Stimulated activated naive CD8-positive, alpha-beta T cell treated with anti-CD3 and anti-CD28 coated beads, Interleukin-15, amount 100 ng/mL, for 72 hours (primary cell): ENCODE data around the gene DRG2.

Experiments
- ATAC-seq: fragments of 150-1000 bp; cut with Tn5 transposase; 2 replicates; pipeline ENCODE4 v1.10.0; 2021; ENCODE audit warnings: mild to moderate bottlenecking, moderate library complexity
- DNase-seq, 2 donors: peaks; one replicate each; pipeline ENCODE4 v3.0.0; 2021 to 2022
- H3K27ac Mint-ChIP-seq, 2 donors: one replicate each; pipeline ENCODE4 v1.8.0; 2022; ENCODE audit warnings: mild to moderate bottlenecking in 2 of 2, mixed read lengths in 2 of 2, moderate library complexity in 2 of 2
- H3K27me3 Mint-ChIP-seq: one replicate; pipeline ENCODE4 v1.8.0; 2022; ENCODE audit warnings: mixed read lengths
- H3K4me1 Mint-ChIP-seq: one replicate; pipeline ENCODE4 v1.8.0; 2022; ENCODE audit warnings: mild to moderate bottlenecking, mixed read lengths
- H3K4me3 Mint-ChIP-seq, 2 donors: one replicate each; pipeline ENCODE4 v1.8.0; 2022; ENCODE audit warnings: mild to moderate bottlenecking in 2 of 2, mixed read lengths in 2 of 2, moderate library complexity in 1 of 2
- H3K9me3 Mint-ChIP-seq, 2 donors: one replicate each; pipeline ENCODE4 v1.8.0; 2022; ENCODE audit warnings: mixed read lengths in 2 of 2

DRG2 gene

GRCh38 chr17:18087610-18088491 is at the start of gene DRG2:
Gene DRG2 (plus strand): TSS chr17:18087948. CDS start chr17:18088024, 76 bp downstream.
- no peaks in the 10 kb centered on the region for H3K27me3 Mint-ChIP-seq
- ATAC-seq (peak; percentile 99), DNase-seq (peak; percentile 92 to 93)
- H3K27ac Mint-ChIP-seq = peak within 1 kb of the TSS; percentile 99
- H3K4me3 Mint-ChIP-seq = peak within 1 kb of the TSS; percentile 98 to 100
- H3K9me3 Mint-ChIP-seq = no peaks in the 10 kb centered on the region
- H3K4me1 Mint-ChIP-seq = peaks cover 46% of the 10 kb centered on the region

GRCh38 chr17:18038149-18038850 is 49.4 kb upstream of the DRG2 start:
- ATAC-seq (peak; percentile 49), DNase-seq (peak; percentile 38 to 47)
- Mint-ChIP-seq H3K4me1 (peaks cover 69% of the 10 kb centered on the region), H3K27me3 (no peaks in the 10 kb centered on the region), H3K27ac (peak overlapping the region; percentile 30 to 86), H3K4me3 (peak overlapping the region; percentile 82 to 98), H3K9me3 (no peaks in the 10 kb centered on the region)

GRCh38 chr17:18038861-18039534 is 48.8 kb upstream of the DRG2 start, which contains the start of the genes ATPAF2 and GID4:
Gene ATPAF2 (minus strand): TSS chr17:18039168. CDS start chr17:18039013, 155 bp downstream.
Gene GID4 (plus strand): TSS chr17:18039408. CDS start chr17:18039465, 57 bp downstream.
- peak; percentile 100 for DNase-seq
- ATAC-seq = peak; percentile 94
- H3K9me3 Mint-ChIP-seq = no peaks in the 10 kb centered on the region

GRCh38 chr17:18039535-18040260 is 48.0 kb upstream of the DRG2 start:
- no peaks in the 10 kb centered on the region for H3K27me3 Mint-ChIP-seq
- H3K27ac Mint-ChIP-seq = peak overlapping the region; percentile 95 to 96
- ATAC-seq (peak; percentile 34), DNase-seq (peak; percentile 40 to 55)
- H3K9me3 Mint-ChIP-seq = no peaks in the 10 kb centered on the region
- peak overlapping the region; percentile 97 to 98 for H3K4me3 Mint-ChIP-seq
- peaks cover 58% of the 10 kb centered on the region for H3K4me1 Mint-ChIP-seq

More at GRCh38 chr17:18038861-18039534, 48.8 kb upstream of the DRG2 start, which contains the start of the genes ATPAF2 and GID4:
- Mint-ChIP-seq H3K27me3 (no peaks in the 10 kb centered on the region), H3K4me3 (peak within 1 kb of the TSS; percentile 97 to 98), H3K4me1 (peaks cover 62% of the 10 kb centered on the region), H3K27ac (peak within 1 kb of the TSS; percentile 95 to 96)

GRCh38 chr17:18040261-18040858 is 47.4 kb upstream of the DRG2 start:
- Mint-ChIP-seq H3K4me3 (peak overlapping the region; percentile 92 to 97), H3K27ac (peak overlapping the region; percentile 94 to 96), H3K9me3 (no peaks in the 10 kb centered on the region), H3K4me1 (peaks cover 58% of the 10 kb centered on the region), H3K27me3 (no peaks in the 10 kb centered on the region)
- ATAC-seq (no peak), DNase-seq (no peak)

GRCh38 chr17:18041776-18042175 is 46.0 kb upstream of the DRG2 start:
- ATAC-seq = no peak
- DNase-seq = no peak
- Mint-ChIP-seq H3K9me3 (no peaks in the 10 kb centered on the region), H3K4me1 (peaks cover 50% of the 10 kb centered on the region), H3K27ac (peak overlapping the region in 1 of 2 donors; percentile 50), H3K27me3 (no peaks in the 10 kb centered on the region), H3K4me3 (peak overlapping the region in 1 of 2 donors; percentile 97)

GRCh38 chr17:18042983-18043382 is 44.8 kb upstream of the DRG2 start:
- no peak overlapping the region for H3K4me3 Mint-ChIP-seq
- H3K9me3 Mint-ChIP-seq = no peaks in the 10 kb centered on the region
- no peak overlapping the region for H3K27ac Mint-ChIP-seq
- H3K4me1 Mint-ChIP-seq = peaks cover 38% of the 10 kb centered on the region
- ATAC-seq (no peak), DNase-seq (no peak)
- no peaks in the 10 kb centered on the region for H3K27me3 Mint-ChIP-seq

- Mint-ChIP-seq H3K9me3 (no peaks in the 10 kb centered on the region), H3K4me3 (no peak overlapping the region), H3K27me3 (no peaks in the 10 kb centered on the region), H3K4me1 (peaks cover 33% of the 10 kb centered on the region), H3K27ac (no peak overlapping the region)
- no peak for DNase-seq
- no peak for ATAC-seq
These were observed 44.3 kb upstream of the DRG2 start for GRCh38 chr17:18043491-18043890.

- H3K27me3 Mint-ChIP-seq = no peaks in the 10 kb centered on the region
- no peak for DNase-seq
- H3K4me3 Mint-ChIP-seq = no peak overlapping the region
- H3K4me1 Mint-ChIP-seq = peaks cover 33% of the 10 kb centered on the region
- no peak for ATAC-seq
- H3K9me3 Mint-ChIP-seq = no peaks in the 10 kb centered on the region
- H3K27ac Mint-ChIP-seq = no peak overlapping the region
These were observed 43.1 kb upstream of the DRG2 start for GRCh38 chr17:18044609-18045008.

GRCh38 chr17:18045691-18046350 is 41.9 kb upstream of the DRG2 start:
- no peaks in the 10 kb centered on the region for H3K27me3 Mint-ChIP-seq
- DNase-seq = no peak
- no peaks in the 10 kb centered on the region for H3K9me3 Mint-ChIP-seq
- H3K27ac Mint-ChIP-seq = no peak overlapping the region
- H3K4me3 Mint-ChIP-seq = no peak overlapping the region
- peaks cover 23% of the 10 kb centered on the region for H3K4me1 Mint-ChIP-seq
- no peak for ATAC-seq

GRCh38 chr17:18055597-18055996 is 32.2 kb upstream of the DRG2 start:
- no peaks in the 10 kb centered on the region for H3K9me3 Mint-ChIP-seq
- no peak overlapping the region for H3K4me3 Mint-ChIP-seq
- no peaks in the 10 kb centered on the region for H3K27me3 Mint-ChIP-seq
- H3K27ac Mint-ChIP-seq = no peak overlapping the region
- ATAC-seq = no peak
- H3K4me1 Mint-ChIP-seq = no peaks in the 10 kb centered on the region
- DNase-seq = no peak

GRCh38 chr17:18056214-18056613 is 31.5 kb upstream of the DRG2 start:
- H3K27ac Mint-ChIP-seq = no peak overlapping the region
- H3K9me3 Mint-ChIP-seq = no peaks in the 10 kb centered on the region
- H3K27me3 Mint-ChIP-seq = no peaks in the 10 kb centered on the region
- H3K4me3 Mint-ChIP-seq = no peak overlapping the region
- no peak for DNase-seq
- no peaks in the 10 kb centered on the region for H3K4me1 Mint-ChIP-seq
- ATAC-seq = no peak

- Mint-ChIP-seq H3K27ac (peak overlapping the region in 1 of 2 donors; percentile 91), H3K4me1 (no peaks in the 10 kb centered on the region), H3K27me3 (no peaks in the 10 kb centered on the region), H3K4me3 (no peak overlapping the region), H3K9me3 (no peaks in the 10 kb centered on the region)
- ATAC-seq (no peak), DNase-seq (no peak)
These were observed 28.5 kb upstream of the DRG2 start for GRCh38 chr17:18059283-18059682.

GRCh38 chr17:18064053-18064452 is 23.7 kb upstream of the DRG2 start:
- Mint-ChIP-seq H3K4me1 (no peaks in the 10 kb centered on the region), H3K27me3 (no peaks in the 10 kb centered on the region), H3K4me3 (no peak overlapping the region), H3K27ac (no peak overlapping the region), H3K9me3 (no peaks in the 10 kb centered on the region)
- ATAC-seq = no peak
- no peak for DNase-seq
